Measurements from ENCODE around the gene GAREM1. TPM values are rescaled to one million over a fixed set of nuclear protein-coding genes. Genes with fewer than 3 reads are reported as not detected.
A peak's percentile ranks its signal among the peaks of the same experiment; 100 is the strongest.

GAREM1 gene
- total and polyA plus RNA-seq, 2 donors from 2014 or later: 7.0 to 47.0 TPM

DNA sequence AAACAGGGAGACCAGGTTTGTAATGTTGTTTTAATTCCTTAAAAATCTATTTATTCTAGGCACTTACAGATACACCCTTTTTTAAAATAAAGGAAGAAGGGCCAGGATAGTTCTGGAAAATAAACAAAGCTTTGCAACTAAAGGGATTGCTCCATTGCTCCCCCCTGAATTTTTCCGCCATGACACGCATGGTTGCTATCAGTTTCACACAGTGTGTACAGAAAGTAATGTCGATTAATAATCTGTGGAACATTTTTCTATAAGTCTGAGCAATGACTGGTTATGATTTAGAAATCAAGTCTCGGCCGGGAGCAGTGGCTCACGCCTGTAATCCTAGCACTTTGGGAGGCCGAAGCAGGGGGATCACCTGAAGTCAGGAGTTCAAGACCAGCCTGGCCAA, 90.8 kb downstream of the GAREM1 start:
- intact Hi-C loops (cut with DNase I): no loop called here
- H3K27ac ChIP-seq (ENCODE audit: low read depth in 2 of 2, low read length in 2 of 2): no peak overlapping the region

DNA sequence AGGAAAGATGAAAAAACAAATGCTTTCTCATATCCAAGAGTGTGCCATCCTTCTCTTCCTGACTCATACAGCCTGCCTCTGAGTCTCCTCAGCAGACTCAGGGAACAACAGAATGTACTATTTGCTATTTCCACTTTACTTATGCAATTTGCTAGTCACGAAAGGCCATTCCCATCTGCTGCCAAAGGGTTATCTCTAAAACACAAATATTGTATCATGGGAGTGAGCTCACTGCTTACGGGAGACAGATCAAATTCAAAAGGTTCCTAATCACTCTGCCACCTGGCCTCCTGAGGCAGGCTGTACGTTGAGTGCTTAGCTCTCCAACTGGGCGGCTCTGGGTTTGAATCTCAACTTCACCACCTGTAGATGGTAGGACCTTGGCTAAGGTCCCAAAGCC, 92.0 kb downstream of the GAREM1 start:
- no peak overlapping the region for H3K4me3 ChIP-seq (ENCODE audit: low read length in 3 of 3)
- TF ChIP-seq, protein P1, sequence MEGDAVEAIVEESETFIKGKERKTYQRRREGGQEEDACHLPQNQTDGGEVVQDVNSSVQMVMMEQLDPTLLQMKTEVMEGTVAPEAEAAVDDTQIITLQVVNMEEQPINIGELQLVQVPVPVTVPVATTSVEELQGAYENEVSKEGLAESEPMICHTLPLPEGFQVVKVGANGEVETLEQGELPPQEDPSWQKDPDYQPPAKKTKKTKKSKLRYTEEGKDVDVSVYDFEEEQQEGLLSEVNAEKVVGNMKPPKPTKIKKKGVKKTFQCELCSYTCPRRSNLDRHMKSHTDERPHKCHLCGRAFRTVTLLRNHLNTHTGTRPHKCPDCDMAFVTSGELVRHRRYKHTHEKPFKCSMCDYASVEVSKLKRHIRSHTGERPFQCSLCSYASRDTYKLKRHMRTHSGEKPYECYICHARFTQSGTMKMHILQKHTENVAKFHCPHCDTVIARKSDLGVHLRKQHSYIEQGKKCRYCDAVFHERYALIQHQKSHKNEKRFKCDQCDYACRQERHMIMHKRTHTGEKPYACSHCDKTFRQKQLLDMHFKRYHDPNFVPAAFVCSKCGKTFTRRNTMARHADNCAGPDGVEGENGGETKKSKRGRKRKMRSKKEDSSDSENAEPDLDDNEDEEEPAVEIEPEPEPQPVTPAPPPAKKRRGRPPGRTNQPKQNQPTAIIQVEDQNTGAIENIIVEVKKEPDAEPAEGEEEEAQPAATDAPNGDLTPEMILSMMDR (IDR thresholded peaks at IDR 0.05; ENCODE audit: borderline replicate concordance, extremely low read depth, insufficient read depth): no peak
- H3K36me3 ChIP-seq (ENCODE audit: control insufficient read depth in 2 of 3, insufficient read depth in 3 of 3, low read length in 3 of 3): no peaks in the 10 kb centered on the region
- no peaks in the 10 kb centered on the region for H3K9me3 ChIP-seq (ENCODE audit: control insufficient read depth in 2 of 3, insufficient read depth in 1 of 3, low read length in 3 of 3)
- no peaks in the 10 kb centered on the region for H3K27me3 ChIP-seq (ENCODE audit: control insufficient read depth, insufficient read depth, low read length)
- no peak for FAIRE-seq
- no peak overlapping the region for H3K27ac ChIP-seq (ENCODE audit: low read depth in 2 of 2, low read length in 2 of 2)
- intact Hi-C loops (cut with DNase I): no loop called here
- peaks cover 3 to 6% (median 5%) of the 10 kb centered on the region in 3 donors for H3K4me1 ChIP-seq (ENCODE audit: control insufficient read depth in 2 of 3, insufficient read depth in 2 of 3, low read depth in 1 of 3, low read length in 3 of 3)
- no peak overlapping the region for H3K9ac ChIP-seq (ENCODE audit: low read length in 3 of 3)
- DNase-seq: no peak

More for the DNA sequence above, 90.8 kb downstream of the GAREM1 start:
- Histone ChIP-seq H3K9me3 (ENCODE audit: control insufficient read depth in 2 of 3, insufficient read depth in 1 of 3, low read length in 3 of 3) (no peaks in the 10 kb centered on the region), H3K4me3 (ENCODE audit: low read length in 3 of 3) (no peak overlapping the region), H3K36me3 (ENCODE audit: control insufficient read depth in 2 of 3, insufficient read depth in 3 of 3, low read length in 3 of 3) (no peaks in the 10 kb centered on the region), H3K9ac (ENCODE audit: low read length in 3 of 3) (no peak overlapping the region), H3K4me1 (ENCODE audit: control insufficient read depth in 2 of 3, insufficient read depth in 2 of 3, low read depth in 1 of 3, low read length in 3 of 3) (peaks cover 2 to 5% (median 4%) of the 10 kb centered on the region in 3 donors), H3K27me3 (ENCODE audit: control insufficient read depth, insufficient read depth, low read length) (no peaks in the 10 kb centered on the region)
- DNase-seq (no peak), FAIRE-seq (no peak)
- TF ChIP-seq, protein P1 (IDR thresholded peaks at IDR 0.05; ENCODE audit: borderline replicate concordance, extremely low read depth, insufficient read depth): no peak

DNA sequence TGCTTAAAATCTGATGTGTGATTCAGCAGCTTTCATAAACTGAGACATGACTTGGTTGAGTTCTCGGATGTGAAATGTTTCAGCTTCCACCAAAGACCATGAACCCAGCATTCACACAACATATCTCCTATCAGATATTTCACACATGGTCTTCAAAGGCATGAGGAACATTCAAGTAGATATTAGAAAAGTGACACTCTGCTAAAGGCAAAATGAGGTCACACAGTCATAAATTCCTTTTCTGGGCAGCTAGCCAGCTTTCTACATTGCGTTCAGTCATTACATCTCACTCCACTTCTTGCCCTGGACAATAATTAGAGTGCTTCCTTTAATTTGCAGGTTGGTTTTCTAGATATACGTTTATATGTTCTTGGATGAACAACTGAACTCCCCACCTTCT, 96.7 kb downstream of the GAREM1 start:
- Histone ChIP-seq H3K36me3 (ENCODE audit: control insufficient read depth in 2 of 3, insufficient read depth in 3 of 3, low read length in 3 of 3) (no peaks in the 10 kb centered on the region), H3K27ac (ENCODE audit: low read depth in 2 of 2, low read length in 2 of 2) (no peak overlapping the region), H3K27me3 (ENCODE audit: control insufficient read depth, insufficient read depth, low read length) (no peaks in the 10 kb centered on the region), H3K9ac (ENCODE audit: low read length in 3 of 3) (no peak overlapping the region), H3K4me3 (ENCODE audit: low read length in 3 of 3) (no peak overlapping the region), H3K9me3 (ENCODE audit: control insufficient read depth in 2 of 3, insufficient read depth in 1 of 3, low read length in 3 of 3) (no peaks in the 10 kb centered on the region), H3K4me1 (ENCODE audit: control insufficient read depth in 2 of 3, insufficient read depth in 2 of 3, low read depth in 1 of 3, low read length in 3 of 3) (peaks cover 0 to 11% (median 3%) of the 10 kb centered on the region in 3 donors)
- DNase-seq (peak in 2 of 5 donors; percentile 64 to 80), FAIRE-seq (peak; percentile 61)
- TF ChIP-seq, protein P1 (IDR thresholded peaks at IDR 0.05; ENCODE audit: borderline replicate concordance, extremely low read depth, insufficient read depth): no peak
- intact Hi-C loops (cut with DNase I): no loop called here

DNA sequence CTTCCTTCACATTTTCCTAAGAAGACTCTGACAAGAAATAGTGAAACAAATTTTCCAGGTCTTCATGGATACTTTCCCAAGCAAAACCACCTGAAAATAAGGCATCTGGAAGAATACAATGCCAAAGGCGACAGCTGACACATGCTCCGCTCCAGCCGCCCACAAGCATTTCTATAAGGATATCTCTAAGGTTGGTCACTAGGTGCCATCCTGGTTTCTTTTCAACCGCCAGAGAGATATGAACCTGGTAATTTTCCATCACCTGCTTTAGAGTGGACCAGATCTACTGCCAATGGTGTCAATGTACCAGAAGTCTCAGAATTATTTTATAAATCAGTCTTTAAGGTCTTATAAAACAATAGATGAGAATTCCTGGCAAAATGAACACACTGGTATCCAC, 97.2 kb downstream of the GAREM1 start:
- Histone ChIP-seq H3K4me1 (ENCODE audit: control insufficient read depth in 2 of 3, insufficient read depth in 2 of 3, low read depth in 1 of 3, low read length in 3 of 3) (peaks cover 0 to 11% (median 3%) of the 10 kb centered on the region in 3 donors), H3K27me3 (ENCODE audit: control insufficient read depth, insufficient read depth, low read length) (no peaks in the 10 kb centered on the region), H3K27ac (ENCODE audit: low read depth in 2 of 2, low read length in 2 of 2) (no peak overlapping the region), H3K9me3 (ENCODE audit: control insufficient read depth in 2 of 3, insufficient read depth in 1 of 3, low read length in 3 of 3) (no peaks in the 10 kb centered on the region), H3K36me3 (ENCODE audit: control insufficient read depth in 2 of 3, insufficient read depth in 3 of 3, low read length in 3 of 3) (no peaks in the 10 kb centered on the region), H3K9ac (ENCODE audit: low read length in 3 of 3) (no peak overlapping the region), H3K4me3 (ENCODE audit: low read length in 3 of 3) (no peak overlapping the region)
- intact Hi-C loops (cut with DNase I): no loop called here
- FAIRE-seq (no peak), DNase-seq (no peak)
- TF ChIP-seq, protein P1 (IDR thresholded peaks at IDR 0.05; ENCODE audit: borderline replicate concordance, extremely low read depth, insufficient read depth): no peak

Data from kidney (tissue), 14 donors.